KOPT-K1 (cell line): ENCODE data around the gene CORO7.

Experiments used
- H3K27ac ChIP-seq: fragments of 200-600 bp; sonication (generic); 2 replicates; pipeline ENCODE4 v1.5.1; 2016; ENCODE audit warnings: antibody characterized with exemption, mild to moderate bottlenecking, low read depth, low read length; ENCODE audit not compliant: poor library complexity, severe bottlenecking
- H3K36me3 ChIP-seq: fragments of 200-600 bp; sonication (generic); 2 replicates; pipeline ENCODE4 v1.5.1; 2017; ENCODE audit warnings: antibody characterized with exemption, mild to moderate bottlenecking, low read length, moderate library complexity; ENCODE audit not compliant: insufficient read depth
- H3K9me3 ChIP-seq: fragments of 200-600 bp; sonication (generic); 2 replicates; pipeline ENCODE4 v1.5.1; 2017; ENCODE audit warnings: antibody characterized with exemption, low read length, mild to moderate bottlenecking; ENCODE audit not compliant: insufficient read depth, poor library complexity, severe bottlenecking

Gene CORO7

DNA sequence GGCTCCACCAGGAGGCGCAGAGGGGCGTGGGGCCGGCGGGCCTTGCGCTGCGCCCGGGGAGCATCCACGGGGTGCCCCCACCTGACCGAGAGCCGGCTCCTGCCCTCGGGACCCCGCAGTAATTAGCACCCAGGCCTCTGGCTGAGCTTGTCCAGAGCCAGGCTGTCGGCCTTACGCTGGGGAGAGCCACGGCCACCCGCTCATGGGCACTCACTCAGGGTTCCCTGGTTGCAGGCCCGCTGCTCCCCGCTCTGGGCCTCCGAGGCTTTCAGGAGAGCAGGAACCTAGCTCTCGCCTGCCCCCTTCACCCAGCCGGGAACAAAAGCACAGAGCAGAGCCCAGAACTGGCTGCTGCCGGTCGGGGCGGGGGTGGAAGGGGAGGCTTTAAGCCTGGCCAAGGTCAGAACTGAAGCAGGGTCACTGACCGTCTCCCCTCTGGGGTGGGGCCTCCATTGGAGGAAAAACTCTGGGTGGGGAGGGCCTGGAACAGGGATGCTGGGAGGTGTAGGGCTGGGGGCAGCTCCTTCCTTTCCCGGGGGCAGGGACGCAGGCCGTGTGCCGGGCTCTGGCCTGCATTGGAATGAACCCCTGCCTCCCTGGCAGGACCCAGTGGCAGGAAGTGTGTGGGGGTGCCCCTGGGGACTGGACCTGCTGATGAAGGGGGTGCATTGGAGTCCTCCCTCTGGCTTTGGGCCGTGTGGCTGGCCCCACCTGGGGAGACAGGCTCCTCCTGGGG, 88.2 kb downstream of the CORO7 start:
- no peak overlapping the region for H3K27ac ChIP-seq
- no peaks in the 10 kb centered on the region for H3K36me3 ChIP-seq
- H3K9me3 ChIP-seq, result no peaks in the 10 kb centered on the region

DNA sequence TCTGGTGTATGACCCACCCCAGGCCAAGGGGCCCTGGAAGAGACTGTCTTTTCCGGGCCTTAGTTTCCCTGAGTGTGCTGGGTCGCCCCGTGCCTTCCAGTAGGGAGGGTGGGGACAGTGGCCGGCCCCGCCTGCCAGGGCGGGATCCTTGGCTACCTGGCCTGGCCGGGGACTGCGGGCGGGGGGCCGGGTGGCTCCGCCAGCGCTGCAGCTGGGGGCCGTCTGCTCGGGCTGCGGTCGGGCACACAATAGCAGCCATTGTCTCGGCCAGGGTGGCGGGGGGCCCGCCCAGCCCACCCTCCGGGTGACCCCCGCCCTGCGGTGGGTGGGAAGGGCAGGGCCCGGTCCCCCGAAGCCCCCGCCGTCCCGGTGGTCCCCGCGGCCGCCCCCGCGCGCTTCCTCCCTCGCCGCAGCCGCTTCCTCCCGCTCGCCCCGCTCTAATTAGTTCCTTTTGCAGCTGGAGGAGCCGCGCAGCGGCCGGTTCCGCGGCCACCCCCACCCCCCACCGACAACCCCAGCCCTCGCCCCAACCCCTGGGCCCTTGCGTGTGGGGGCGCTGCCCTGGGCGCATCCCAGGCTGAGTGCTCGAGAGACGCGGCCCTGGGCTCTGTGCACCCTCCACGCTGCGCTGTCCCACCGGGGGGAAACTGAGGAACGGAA, 88.9 kb downstream of the CORO7 start:
- Histone ChIP-seq H3K27ac (no peak overlapping the region), H3K36me3 (no peaks in the 10 kb centered on the region), H3K9me3 (no peaks in the 10 kb centered on the region)

DNA sequence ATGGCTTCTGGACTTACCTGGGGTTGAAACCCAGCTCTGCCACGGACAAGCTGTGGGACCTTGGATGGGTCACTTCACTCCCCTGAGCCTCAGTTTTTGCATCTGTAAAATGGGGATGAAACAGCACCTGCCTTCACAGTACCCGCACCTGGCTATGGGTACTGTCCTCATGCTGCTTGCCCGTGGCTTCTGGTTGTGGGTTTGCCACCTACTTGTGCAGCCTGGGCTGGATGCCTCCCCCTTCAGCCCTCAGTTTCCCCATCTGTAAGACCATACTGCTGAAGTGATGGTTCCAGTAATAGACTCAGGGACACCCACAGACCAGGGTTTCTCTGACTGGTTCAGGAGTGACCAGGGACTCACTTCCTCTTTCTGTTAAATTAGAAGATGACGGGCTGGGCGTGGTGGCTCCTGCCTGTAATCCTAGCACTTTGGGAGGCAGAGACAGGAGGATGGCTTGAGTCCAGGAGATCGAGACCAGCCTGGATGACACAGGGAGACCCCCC, 91.1 kb downstream of the CORO7 start:
- Histone ChIP-seq H3K9me3 (no peaks in the 10 kb centered on the region), H3K36me3 (no peaks in the 10 kb centered on the region), H3K27ac (no peak overlapping the region)

DNA sequence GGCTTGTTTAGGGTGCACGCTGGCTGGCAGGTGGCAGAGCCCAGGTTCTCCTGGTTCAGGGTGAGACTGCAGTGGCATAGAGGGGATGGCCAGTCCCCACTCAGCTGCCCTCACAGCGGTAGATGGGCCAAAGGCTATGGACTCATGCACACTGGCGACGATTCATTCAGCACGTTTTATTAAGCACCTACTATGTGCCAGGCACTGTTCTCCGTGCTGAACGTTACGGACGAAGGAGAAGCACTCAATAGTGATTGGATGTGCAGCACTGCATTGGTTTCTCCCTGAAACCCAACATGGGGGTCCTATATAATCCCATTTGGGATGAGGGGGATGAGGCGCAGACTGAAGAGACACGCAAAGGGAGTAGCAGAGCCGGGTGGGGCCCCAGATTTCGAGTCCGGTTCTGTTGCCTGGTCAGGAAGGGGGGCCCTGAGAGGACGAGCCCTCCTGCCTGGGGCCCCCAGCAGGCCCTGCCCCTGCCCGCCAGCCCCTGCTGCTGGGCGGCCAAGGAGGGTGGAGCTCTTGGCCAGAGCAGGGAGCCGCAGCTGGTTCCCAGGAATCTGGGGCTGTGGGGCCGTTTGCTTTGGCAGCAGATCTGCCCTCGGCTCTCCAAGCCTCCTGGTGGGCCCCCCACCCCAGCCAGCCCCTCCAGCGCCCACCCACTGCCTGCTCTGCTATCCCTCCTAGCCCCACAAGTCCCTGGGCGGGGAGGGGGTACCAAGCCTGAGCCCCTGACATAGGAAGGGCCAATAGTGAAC, 91.7 kb downstream of the CORO7 start:
- Histone ChIP-seq H3K36me3 (no peaks in the 10 kb centered on the region), H3K9me3 (no peaks in the 10 kb centered on the region), H3K27ac (no peak overlapping the region)

DNA sequence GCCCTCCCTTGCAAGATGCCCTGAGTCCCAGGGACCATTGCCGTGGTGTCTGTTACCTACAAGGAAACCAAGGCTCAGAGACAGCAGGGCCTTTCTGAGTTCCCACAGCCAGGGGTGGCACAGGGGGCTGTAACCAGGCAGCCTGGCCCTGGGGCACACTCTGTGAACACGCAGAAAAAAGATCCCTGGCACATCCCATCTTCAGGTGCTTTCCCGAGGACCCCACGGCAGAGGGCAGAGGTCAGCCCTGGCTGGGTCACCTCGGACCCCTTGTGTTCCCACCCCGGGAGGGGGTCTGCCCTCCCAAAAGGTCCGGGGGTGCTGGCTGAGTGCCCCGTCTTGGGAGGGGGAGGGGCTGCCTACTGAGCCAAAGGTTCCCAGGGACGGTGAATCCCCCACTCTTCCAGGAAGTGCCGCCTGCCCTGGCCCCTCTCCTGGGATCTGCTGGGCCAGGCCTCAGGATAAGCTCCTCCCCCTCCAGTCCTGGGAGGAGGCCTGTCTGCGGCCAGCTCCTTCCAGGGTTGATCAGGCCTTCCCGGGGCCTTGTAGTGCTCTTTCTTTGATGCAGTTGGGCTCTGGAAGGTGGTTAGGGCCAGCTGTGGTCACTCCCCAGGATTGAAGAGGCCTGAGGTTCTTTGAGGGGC, 92.4 kb downstream of the CORO7 start:
- Histone ChIP-seq H3K9me3 (no peaks in the 10 kb centered on the region), H3K27ac (no peak overlapping the region), H3K36me3 (no peaks in the 10 kb centered on the region)

DNA sequence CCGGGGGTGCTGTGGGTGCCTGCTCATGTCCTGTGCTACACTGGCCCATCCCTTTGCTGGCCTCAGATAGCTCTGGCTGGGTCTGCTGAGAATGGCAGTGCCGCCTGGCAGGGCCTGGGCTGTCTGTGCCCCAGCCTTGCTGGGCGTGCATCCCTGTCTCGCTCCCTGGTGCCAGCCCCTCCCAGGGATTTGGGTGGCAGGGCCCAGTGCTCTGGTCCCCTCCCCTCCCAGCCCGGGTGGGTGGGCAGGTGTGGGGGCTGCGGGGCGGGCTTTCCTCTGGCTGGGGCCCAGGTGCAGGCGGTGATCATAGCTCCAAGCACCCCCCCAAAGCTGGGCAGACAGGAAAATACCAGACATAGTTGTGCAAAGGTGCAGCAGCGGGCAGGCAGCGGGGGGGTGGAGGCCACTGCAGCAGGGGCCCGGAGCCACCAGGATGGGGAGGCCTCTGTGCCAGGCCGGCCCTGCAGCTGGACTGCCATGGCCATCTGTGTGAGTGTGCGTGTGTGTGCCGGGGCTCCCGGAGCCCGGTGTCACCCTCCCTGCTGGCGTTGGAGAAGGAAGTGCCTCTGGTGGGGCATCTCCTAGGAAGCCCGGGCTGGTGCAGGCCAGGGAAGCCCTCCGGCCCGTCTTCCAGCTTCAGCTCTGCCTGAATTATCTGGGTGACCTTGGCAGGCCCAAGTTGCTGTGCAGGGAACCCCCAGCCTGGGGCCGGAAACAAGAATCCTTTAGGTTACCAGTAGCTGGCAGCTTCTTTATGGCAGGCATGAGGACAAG, 93.1 kb downstream of the CORO7 start:
- H3K27ac ChIP-seq, result no peak overlapping the region
- H3K36me3 ChIP-seq, result no peaks in the 10 kb centered on the region
- H3K9me3 ChIP-seq, result no peaks in the 10 kb centered on the region

DNA sequence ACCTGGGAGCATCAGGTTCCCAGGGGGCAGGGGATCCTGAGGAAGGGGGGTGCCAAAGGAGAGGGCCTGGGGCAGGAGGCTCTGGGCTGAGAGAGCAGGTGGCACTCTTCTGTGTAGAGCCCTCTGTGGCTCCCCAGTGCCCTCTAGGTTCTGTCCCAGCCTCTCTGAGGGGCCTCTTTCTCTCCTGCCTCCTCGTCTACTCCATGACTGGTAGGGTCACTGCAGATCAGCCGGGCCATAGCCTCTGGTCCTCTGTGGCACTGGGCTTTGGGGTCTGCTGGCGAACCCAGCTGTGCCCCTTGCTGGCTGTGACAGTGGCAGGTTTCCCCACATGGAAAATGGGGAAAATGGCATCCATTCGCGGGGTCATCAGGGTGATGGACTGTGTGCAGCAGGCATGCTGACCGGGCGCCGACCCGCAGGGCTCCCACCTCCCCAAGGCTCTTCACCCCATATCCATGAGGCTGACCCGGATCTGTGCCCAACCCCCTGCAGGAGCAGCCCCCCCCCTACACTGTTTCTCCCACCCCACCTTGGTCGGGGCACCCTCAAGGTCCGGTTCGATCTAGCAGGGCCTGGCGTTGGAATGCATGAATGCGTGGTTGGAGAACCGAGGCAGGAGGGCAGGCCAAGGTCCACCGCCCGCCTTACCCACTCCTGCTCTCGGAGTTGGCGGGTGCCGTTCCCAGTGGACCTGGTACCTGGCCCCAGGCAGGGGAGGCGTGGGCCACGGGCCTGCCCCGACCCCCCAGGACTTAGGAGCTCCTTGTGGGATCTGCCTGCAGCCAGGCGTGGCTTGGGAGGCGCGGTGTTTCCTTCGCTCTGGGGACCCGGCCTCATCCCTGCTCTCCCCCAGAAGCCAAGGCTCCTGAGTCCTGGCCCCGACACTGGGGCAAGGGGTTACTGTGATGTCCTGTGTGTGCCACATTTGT, 94.0 kb downstream of the CORO7 start:
- Histone ChIP-seq H3K27ac (no peak overlapping the region), H3K36me3 (no peaks in the 10 kb centered on the region), H3K9me3 (no peaks in the 10 kb centered on the region)

DNA sequence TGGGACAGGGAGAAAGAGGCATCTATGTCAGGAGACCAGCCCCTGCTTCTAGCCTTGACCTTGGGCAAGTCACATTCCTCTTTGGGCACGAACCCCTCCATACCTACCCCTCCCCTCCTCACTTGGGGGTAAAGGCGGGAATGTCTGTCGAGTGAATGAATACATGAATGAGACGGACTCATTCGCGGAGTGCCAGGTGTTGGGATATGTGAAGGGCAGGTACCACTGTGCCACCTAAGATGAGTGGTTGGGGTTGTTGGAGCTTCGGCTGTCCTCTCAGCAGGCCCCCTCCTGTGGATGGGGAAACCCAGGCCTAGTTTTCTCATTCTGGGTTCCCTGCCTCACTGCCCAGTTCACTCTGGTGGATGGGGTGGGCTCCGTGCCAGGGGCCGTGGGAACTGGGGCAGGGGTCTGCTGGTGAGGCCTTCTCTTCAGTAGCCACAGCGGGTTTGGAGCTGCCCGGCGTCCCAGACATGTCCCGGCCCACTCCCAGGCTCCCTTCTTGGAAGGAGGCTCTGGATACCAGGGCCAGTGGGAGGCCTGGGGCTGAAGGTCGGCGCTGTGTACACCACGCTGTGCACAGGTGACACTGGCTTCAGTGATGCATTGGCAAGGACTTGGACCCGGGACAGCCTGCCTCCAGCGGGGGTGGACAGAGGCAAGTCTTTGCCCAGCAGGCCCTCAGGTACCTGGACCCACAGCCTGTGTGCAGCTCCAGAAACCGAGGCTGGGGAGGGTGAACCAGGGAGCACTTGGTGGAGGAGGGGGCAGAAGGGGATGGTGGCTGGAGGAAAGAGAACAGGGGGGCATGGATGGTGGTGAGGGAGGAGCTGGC, 94.9 kb downstream of the CORO7 start:
- Histone ChIP-seq H3K9me3 (no peaks in the 10 kb centered on the region), H3K36me3 (no peaks in the 10 kb centered on the region), H3K27ac (no peak overlapping the region)

DNA sequence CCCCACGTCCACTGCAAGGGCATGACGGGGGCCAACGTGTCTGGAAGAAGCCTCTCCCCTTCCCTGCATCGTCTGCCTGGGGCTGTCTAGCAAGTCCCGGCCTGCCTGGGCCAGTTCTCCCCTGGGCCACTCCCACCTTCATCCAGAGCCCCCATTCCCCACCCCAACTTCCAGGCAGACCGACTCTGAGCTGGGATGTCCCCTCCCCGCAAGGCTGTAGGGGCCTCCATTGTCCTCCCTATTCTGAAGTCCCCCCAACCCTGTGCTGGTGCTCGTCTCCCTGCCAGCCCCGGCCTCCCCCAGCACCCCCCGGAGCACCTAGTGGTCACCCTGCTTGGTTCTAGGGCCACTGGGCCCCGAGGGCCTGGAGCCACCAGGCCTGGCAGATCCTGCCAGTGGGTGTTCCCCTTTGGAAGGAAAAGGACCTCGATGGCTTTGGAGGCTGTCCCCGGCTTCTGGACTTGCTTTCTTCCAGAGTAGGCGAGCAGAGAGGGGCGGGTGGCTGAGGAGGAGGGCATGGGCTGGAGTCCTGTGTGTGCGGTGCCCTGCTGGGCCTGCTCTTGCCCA, 95.7 kb downstream of the CORO7 start:
- Histone ChIP-seq H3K27ac (no peak overlapping the region), H3K36me3 (no peaks in the 10 kb centered on the region), H3K9me3 (no peaks in the 10 kb centered on the region)

DNA sequence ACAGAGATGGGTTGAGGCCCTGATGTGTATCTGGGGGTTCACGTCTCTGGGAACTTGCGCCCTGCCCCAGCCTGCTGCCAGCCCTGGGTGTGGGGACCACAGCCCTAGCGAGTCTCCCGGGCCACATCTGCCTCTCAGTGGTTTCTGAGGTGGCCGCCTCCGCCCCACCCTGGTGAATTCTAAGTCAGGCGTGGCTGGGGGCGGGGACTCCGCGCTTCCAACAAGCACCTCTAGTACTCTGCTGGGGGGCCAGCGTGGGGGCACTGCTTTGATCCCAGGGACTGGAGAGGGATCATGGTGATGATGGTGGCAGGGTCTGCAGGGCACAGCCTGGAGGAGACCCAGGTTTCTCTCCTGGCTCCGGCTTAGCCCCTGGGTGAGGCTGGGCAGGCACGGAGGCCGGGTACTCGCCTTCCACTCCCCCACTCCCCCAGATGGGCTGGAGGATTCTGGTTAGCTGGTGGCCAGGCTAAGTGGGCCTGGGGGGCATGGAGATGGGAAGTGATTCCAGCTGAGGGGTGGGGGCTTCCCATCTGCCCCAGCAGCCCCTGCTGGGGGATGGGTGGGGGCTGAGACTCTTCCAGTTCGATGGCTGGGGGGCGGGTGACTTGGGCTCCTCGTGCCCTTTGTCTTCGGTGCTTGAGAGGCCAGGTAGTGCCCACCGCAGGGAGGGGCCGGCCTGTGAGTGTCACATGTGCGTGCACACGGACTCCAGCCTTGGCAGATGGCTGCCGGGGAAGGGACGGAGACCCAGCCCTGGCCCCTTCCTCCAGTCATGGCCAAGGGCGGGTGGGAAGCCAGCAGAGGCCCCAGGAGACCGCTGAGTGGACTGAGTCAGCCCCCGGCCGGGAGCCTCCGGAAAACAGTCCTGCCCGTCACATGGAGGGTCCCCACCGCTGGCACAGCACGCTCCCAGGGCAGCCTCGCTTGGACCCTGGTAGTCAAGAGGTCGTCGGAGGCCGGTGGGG, 96.7 kb downstream of the CORO7 start:
- Histone ChIP-seq H3K36me3 (no peaks in the 10 kb centered on the region), H3K9me3 (no peaks in the 10 kb centered on the region), H3K27ac (no peak overlapping the region)

DNA sequence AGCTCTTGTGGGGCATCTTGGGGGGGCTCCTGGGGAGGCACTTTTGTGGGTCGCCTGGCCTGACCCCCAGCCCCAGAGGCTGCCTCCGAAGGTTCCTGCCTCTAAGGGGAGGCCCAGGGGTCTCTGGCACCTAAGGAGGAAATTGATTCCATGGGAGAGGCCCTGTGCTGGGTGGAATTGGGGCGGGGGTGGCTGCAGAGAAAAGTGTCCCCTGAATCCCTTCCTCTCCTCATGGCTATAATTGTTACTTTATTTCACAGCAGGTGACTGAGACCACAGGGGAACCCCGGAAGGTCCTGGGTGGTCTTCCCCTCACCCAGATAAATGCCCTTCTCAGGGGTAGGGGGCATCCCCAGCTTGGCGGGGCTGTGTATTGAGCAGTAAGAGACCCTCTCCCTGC, 97.4 kb downstream of the CORO7 start:
- no peaks in the 10 kb centered on the region for H3K36me3 ChIP-seq
- H3K9me3 ChIP-seq, result no peaks in the 10 kb centered on the region
- H3K27ac ChIP-seq, result no peak overlapping the region

DNA sequence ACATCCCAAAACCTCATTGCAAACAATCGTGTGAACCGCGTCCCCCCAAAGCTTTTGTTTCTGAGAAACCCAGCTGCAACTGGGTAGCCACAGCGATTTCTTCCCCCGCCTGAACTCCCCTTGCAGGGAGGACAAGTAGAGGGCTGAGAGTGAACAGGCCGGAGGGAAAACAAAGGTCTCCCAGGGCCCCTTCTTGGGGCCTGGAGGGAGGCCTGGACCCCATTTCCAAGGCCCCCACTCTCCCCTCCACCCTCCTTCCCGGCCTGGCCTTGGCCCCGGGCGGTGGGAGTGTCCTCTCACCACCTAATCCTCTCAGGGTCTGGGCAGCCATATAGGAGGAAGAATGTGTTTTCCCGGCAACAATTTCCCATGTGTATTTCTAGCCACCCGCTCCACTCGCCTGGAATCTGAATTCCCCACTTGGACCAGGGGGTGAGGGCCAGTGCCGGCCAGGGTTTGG, 97.9 kb downstream of the CORO7 start:
- no peaks in the 10 kb centered on the region for H3K36me3 ChIP-seq
- no peak overlapping the region for H3K27ac ChIP-seq
- no peaks in the 10 kb centered on the region for H3K9me3 ChIP-seq
